KBM-7 (cell line): ENCODE data around the gene RFT1.
"Not testable (repeated sequence)": the region's sequence is repeated elsewhere in the genome, so short reads cannot be mapped to it uniquely, and the experiment has no call there.

Experiments
- DNase-seq: peaks from one replicate; pipeline ENCODE4 v3.0.0-alpha.2; 2015
- in situ Hi-C: fragments of 300-500 bp; cut with MboI; formaldehyde crosslinking; loops from 2 replicates; pipeline ENCODE4 v1.14.3; 2020; ENCODE audit warnings: low sequenced_read_pairs, low pct_unique_long_range_greater_than_20kb, mixed read lengths

RFT1 gene

GRCh38 chr3:53077476-53078220, 52.6 kb downstream of the RFT1 start:
- no peak for DNase-seq
- in situ Hi-C loops: no loop called here

GRCh38 chr3:53075743-53076140, 54.5 kb downstream of the RFT1 start:
- in situ Hi-C loops: no loop called here

GRCh38 chr3:53074761-53075742, 55.2 kb downstream of the RFT1 start:
- DNase-seq: no peak
- in situ Hi-C loops: no loop called here

More at GRCh38 chr3:53075743-53076140, 54.5 kb downstream of the RFT1 start:
- DNase-seq: no peak

GRCh38 chr3:53074366-53074696, 55.9 kb downstream of the RFT1 start:
- in situ Hi-C loops: no loop called here
- DNase-seq: no peak

GRCh38 chr3:53073553-53074365, 56.5 kb downstream of the RFT1 start:
- in situ Hi-C loops: no loop called here
- DNase-seq: no peak

GRCh38 chr3:53072653-53073552, 57.3 kb downstream of the RFT1 start:
- in situ Hi-C loops: no loop called here
- DNase-seq: peak; percentile 89

- no peak for DNase-seq
- in situ Hi-C loops: no loop called here
Measured at GRCh38 chr3:53071882-53072431, 58.3 kb downstream of the RFT1 start.

GRCh38 chr3:53069422-53070068, 60.7 kb downstream of the RFT1 start:
- no peak for DNase-seq
- in situ Hi-C loops: no loop called here

GRCh38 chr3:53068176-53068575, 62.1 kb downstream of the RFT1 start:
- in situ Hi-C loops: no loop called here
- DNase-seq: no peak

- in situ Hi-C loops: no loop called here
- DNase-seq: no peak
Measured at GRCh38 chr3:53067567-53067966, 62.7 kb downstream of the RFT1 start.

- in situ Hi-C loops: no loop called here
- no peak for DNase-seq
Measured at GRCh38 chr3:53065841-53066480, 64.3 kb downstream of the RFT1 start.

- no peak for DNase-seq
- in situ Hi-C loops: no loop called here
Measured at GRCh38 chr3:53062905-53063304, 67.3 kb downstream of the RFT1 start.

GRCh38 chr3:53056442-53056841, 73.8 kb downstream of the RFT1 start:
- in situ Hi-C loops: no loop called here

GRCh38 chr3:53054233-53054632, 76.0 kb downstream of the RFT1 start:
- DNase-seq, in situ Hi-C loops: not testable (repeated sequence)

More at GRCh38 chr3:53056442-53056841, 73.8 kb downstream of the RFT1 start:
- peak; percentile 42 for DNase-seq

GRCh38 chr3:53051929-53052328, 78.3 kb downstream of the RFT1 start:
- in situ Hi-C loops: no loop called here
- no peak for DNase-seq

GRCh38 chr3:53049987-53050386, 80.2 kb downstream of the RFT1 start:
- DNase-seq: no peak
- in situ Hi-C loops: no loop called here
